ENCODE measurements around the gene ASB4.
"Not testable (repeated sequence)": the region's sequence is repeated elsewhere in the genome, so short reads cannot be mapped to it uniquely, and the experiment has no call there.

- not testable (repeated sequence) for TF ChIP-seq EZH2 (IDR thresholded peaks at IDR 0.05); POLR2AphosphoS5 (IDR thresholded peaks at IDR 0.05; ENCODE audit: borderline replicate concordance, low read depth, low read length)
These were observed 66.5 kb downstream of the ASB4 start for GRCh38 chr7:95552010-95552926.

All from SK-N-MC (cell line).